HFF-Myc (cell line): ENCODE measurements around the gene UNC13A.

Source experiments
- DNase-seq: peaks from one replicate; pipeline ENCODE4 v3.0.0-alpha.2; 2011; ENCODE audit warnings: low read depth; ENCODE audit errors: extremely low read depth
- H3K4me3 ChIP-seq: replicated peaks from 2 replicates; pipeline ENCODE4 v1.5.1; 2011; ENCODE audit warnings: low read depth, mild to moderate bottlenecking, control low read depth, low read length
- CTCF ChIP-seq: IDR thresholded peaks from 2 replicates; pipeline ENCODE4 v1.5.1; 2012; ENCODE audit warnings: mild to moderate bottlenecking, low read depth, low read length, control low read depth; ENCODE audit errors: missing control alignments

The UNC13A gene

GRCh38 chr19:17687857-17688784 lies at the start of gene UNC13A:
Gene UNC13A, minus strand, starts transcription at chr19:17688354. Its CDS starts 155 bp downstream, at chr19:17688199.
- no peak for DNase-seq

GRCh38 chr19:17737690-17738153 lies 49.6 kb upstream of the UNC13A start:
- TF ChIP-seq CTCF, result no peak
- H3K4me3 ChIP-seq, result no peak overlapping the region
- no peak for DNase-seq

More at GRCh38 chr19:17687857-17688784, at the start of gene UNC13A:
- TF ChIP-seq CTCF, result no peak
- no peak within 1 kb of the TSS for H3K4me3 ChIP-seq

GRCh38 chr19:17735410-17735809 lies 47.3 kb upstream of the UNC13A start:
- TF ChIP-seq CTCF, result no peak
- DNase-seq, result no peak
- no peak overlapping the region for H3K4me3 ChIP-seq

GRCh38 chr19:17734146-17734545 lies 46.0 kb upstream of the UNC13A start:
- DNase-seq, result no peak
- no peak for TF ChIP-seq CTCF
- no peak overlapping the region for H3K4me3 ChIP-seq

- H3K4me3 ChIP-seq, result no peak overlapping the region
- DNase-seq, result no peak
- no peak for TF ChIP-seq CTCF
Measured at GRCh38 chr19:17733127-17733526, 45.0 kb upstream of the UNC13A start.

GRCh38 chr19:17727843-17728242 lies 39.7 kb upstream of the UNC13A start:
- no peak for DNase-seq
- H3K4me3 ChIP-seq, result no peak overlapping the region
- no peak for TF ChIP-seq CTCF
